Activated naive CD8-positive, alpha-beta T cell treated with anti-CD3 and anti-CD28 coated beads, Interleukin-2, amount 50 U/mL, for 24 hours (primary cell): Measurements from ENCODE around the gene OAS3.

Experiments used
- ATAC-seq: fragments of 150-1000 bp; cut with Tn5 transposase; one replicate; pipeline ENCODE4 v1.10.0; 2021
- DNase-seq: peaks from one replicate; pipeline ENCODE4 v3.0.0; 2021
- H3K27ac Mint-ChIP-seq: one replicate; pipeline ENCODE4 v1.8.0; 2021; ENCODE audit warnings: mild to moderate bottlenecking, mixed read lengths
- H3K27me3 Mint-ChIP-seq: one replicate; pipeline ENCODE4 v1.8.0; 2021; ENCODE audit warnings: mixed read lengths
- H3K36me3 Mint-ChIP-seq: one replicate; pipeline ENCODE4 v1.8.0; 2021; ENCODE audit warnings: low read depth, mixed read lengths
- H3K4me1 Mint-ChIP-seq: one replicate; pipeline ENCODE4 v1.8.0; 2021; ENCODE audit warnings: mixed read lengths
- H3K4me3 Mint-ChIP-seq: one replicate; pipeline ENCODE4 v1.8.0; 2021; ENCODE audit warnings: mild to moderate bottlenecking, moderate library complexity, mixed read lengths
- H3K9me3 Mint-ChIP-seq: one replicate; pipeline ENCODE4 v1.8.0; 2021; ENCODE audit warnings: mixed read lengths

Gene OAS3

DNA sequence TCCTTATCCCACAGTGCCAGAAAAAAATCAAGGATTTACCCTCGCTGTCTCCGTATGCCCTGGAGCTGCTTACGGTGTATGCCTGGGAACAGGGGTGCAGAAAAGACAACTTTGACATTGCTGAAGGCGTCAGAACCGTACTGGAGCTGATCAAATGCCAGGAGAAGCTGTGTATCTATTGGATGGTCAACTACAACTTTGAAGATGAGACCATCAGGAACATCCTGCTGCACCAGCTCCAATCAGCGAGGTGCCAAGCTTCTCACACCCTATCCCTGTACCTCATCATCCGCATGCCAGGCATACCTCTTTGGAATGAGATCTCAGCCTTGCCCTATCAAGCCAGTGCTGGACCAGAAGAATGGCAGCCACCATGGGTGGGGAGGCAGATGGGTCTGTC lies 59.2 kb downstream of the OAS3 start:
- no peaks in the 10 kb centered on the region for H3K9me3 Mint-ChIP-seq
- no peak overlapping the region for H3K27ac Mint-ChIP-seq
- DNase-seq (no peak), ATAC-seq (no peak)
- H3K27me3 Mint-ChIP-seq = no peaks in the 10 kb centered on the region
- H3K4me1 Mint-ChIP-seq = peaks cover 5% of the 10 kb centered on the region
- H3K4me3 Mint-ChIP-seq = no peak overlapping the region
- H3K36me3 Mint-ChIP-seq = peaks cover 77% of the 10 kb centered on the region

DNA sequence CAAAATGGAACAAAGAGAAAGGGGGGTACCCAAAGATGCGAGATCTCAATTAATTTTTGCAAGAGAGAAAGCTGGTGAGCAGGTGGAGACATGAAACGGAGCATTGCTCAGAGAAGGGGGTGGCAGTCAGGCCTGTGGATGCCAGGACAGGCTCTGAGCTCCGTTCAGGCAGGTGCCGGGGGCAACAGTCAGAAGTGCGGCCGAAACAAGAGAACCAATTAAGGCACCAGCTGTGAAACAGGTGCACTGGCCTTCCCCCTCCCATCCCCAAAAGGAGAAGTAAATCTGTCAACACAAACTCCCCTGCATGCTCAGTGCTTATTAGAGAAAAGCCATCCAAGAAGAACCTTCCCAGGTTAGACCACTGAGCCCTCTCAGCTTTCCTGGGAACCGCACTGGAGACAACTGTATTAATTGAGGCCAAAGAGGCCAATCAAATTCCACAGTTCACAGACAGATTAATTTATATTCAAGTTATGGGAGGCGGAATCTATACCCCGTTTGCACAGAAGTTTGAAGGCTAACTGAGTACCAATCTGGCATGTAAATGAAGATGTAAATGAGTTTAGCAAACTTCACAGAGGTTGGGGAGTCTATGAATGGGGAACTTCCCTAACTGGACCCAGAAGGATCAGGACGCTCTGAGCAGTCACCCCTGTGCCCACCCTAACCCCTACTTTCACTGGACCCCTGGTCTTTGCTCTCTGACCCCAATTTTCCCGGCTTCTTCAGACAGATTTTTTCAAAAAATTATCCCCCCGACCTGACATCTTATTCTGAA lies 60.9 kb downstream of the OAS3 start:
- no peaks in the 10 kb centered on the region for H3K9me3 Mint-ChIP-seq
- peaks cover 72% of the 10 kb centered on the region for H3K36me3 Mint-ChIP-seq
- H3K4me1 Mint-ChIP-seq = peaks cover 5% of the 10 kb centered on the region
- ATAC-seq = no peak
- H3K27ac Mint-ChIP-seq = no peak overlapping the region
- no peak overlapping the region for H3K4me3 Mint-ChIP-seq
- no peak for DNase-seq
- no peaks in the 10 kb centered on the region for H3K27me3 Mint-ChIP-seq

DNA sequence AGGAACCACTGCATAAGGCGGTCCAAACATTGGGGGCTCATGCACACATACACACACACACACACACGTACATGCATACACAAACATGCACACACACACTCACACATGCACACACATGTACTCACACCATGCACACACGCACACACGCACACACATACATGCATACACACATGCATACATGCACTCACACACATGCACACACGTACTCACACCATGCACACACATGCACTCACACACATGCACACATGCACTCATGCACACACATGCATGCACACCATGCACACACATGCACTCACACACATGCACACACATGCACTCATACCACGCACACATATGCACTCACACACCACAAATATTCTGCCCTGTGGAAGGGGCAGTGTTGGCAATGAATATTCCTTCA lies 62.2 kb downstream of the OAS3 start:
- no peak overlapping the region for H3K4me3 Mint-ChIP-seq
- no peak overlapping the region for H3K27ac Mint-ChIP-seq
- peaks cover 75% of the 10 kb centered on the region for H3K36me3 Mint-ChIP-seq
- no peak for ATAC-seq
- H3K4me1 Mint-ChIP-seq = peaks cover 5% of the 10 kb centered on the region
- DNase-seq = no peak
- H3K27me3 Mint-ChIP-seq = no peaks in the 10 kb centered on the region
- no peaks in the 10 kb centered on the region for H3K9me3 Mint-ChIP-seq

DNA sequence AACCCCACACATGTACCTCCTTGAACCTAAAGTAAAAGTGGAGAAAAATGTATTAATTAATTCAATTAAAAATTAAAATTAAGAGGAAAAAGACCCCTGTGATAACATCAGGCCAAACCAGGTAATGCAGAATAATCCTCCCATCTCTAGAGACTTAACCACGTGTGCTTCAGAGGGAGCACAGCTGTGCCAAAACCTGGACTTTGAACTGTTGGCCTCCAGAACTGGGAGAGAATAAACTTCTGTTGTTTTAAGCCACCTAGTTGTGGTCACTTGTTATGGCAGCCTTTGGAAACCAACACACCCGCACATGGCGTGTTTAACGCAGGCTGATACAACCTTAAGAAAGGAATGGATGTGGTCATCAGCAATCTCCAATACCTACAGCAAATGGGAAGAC lies 63.9 kb downstream of the OAS3 start:
- H3K36me3 Mint-ChIP-seq = peaks cover 72% of the 10 kb centered on the region
- ATAC-seq (no peak), DNase-seq (no peak)
- no peaks in the 10 kb centered on the region for H3K9me3 Mint-ChIP-seq
- H3K4me3 Mint-ChIP-seq = no peak overlapping the region
- no peaks in the 10 kb centered on the region for H3K27me3 Mint-ChIP-seq
- no peak overlapping the region for H3K27ac Mint-ChIP-seq
- H3K4me1 Mint-ChIP-seq = peaks cover 5% of the 10 kb centered on the region

DNA sequence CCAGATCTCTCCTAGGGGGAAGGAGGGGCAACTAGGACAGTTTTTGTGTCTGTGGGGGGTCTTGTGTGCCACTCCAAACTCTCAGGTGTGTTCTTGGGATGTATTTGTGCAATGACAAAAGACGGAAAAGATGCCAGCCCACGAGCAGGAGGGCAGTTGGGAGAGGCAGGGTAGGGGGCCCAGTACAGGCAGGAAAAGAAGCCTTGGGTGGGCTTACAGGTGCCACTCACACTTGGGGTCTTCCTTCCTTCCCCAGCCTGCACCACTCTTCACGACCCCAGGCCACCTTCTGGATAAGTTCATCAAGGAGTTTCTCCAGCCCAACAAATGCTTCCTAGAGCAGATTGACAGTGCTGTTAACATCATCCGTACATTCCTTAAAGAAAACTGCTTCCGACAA lies 64.4 kb downstream of the OAS3 start:
- ATAC-seq = no peak
- no peak for DNase-seq
- H3K36me3 Mint-ChIP-seq = peaks cover 71% of the 10 kb centered on the region
- H3K9me3 Mint-ChIP-seq = no peaks in the 10 kb centered on the region
- H3K27me3 Mint-ChIP-seq = no peaks in the 10 kb centered on the region
- H3K27ac Mint-ChIP-seq = no peak overlapping the region
- H3K4me1 Mint-ChIP-seq = peaks cover 5% of the 10 kb centered on the region
- no peak overlapping the region for H3K4me3 Mint-ChIP-seq

DNA sequence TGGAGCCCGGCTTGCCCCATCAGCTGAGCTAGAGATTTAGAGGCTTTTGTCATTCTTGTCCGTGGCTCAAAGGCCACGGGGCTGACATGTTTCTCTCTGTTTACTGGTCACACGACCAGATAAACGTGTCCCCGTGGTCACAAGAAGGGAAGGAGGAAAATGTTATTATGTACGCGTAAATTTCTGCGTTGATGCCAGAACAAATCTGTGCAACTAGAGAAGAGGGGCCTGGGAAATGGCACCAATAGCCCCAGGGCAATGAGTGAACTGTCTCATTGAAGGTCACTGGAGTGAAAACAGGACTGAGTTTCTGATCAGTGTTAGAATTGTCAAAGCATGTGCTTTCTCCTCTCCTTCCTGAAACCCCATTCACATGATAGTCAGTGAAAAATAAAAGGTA lies 65.4 kb downstream of the OAS3 start:
- Mint-ChIP-seq H3K36me3 (peaks cover 70% of the 10 kb centered on the region), H3K4me1 (peaks cover 5% of the 10 kb centered on the region), H3K4me3 (no peak overlapping the region), H3K9me3 (no peaks in the 10 kb centered on the region), H3K27me3 (no peaks in the 10 kb centered on the region), H3K27ac (no peak overlapping the region)
- ATAC-seq (no peak), DNase-seq (no peak)

DNA sequence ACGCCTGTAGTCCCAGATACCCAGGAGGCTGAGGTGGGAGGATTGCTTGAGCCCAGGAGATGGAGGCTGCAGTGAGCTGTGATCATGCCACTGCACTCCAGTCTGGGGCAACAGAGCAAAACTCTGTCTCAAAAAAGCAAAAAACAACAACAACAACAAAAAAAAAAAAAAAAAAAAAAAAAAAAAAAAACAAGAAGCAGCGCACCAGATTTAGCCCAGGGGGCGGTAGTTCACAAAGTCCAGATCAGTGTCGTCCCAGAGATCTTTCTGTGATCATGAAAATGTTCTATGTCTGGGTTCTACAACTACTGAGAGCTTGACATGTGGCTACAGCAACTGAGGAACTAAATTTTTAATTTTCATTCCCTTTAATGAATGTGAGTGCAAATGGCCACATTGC lies 67.5 kb downstream of the OAS3 start:
- H3K4me3 Mint-ChIP-seq = no peak overlapping the region
- no peak overlapping the region for H3K27ac Mint-ChIP-seq
- no peak for DNase-seq
- peaks cover 4% of the 10 kb centered on the region for H3K9me3 Mint-ChIP-seq
- no peak for ATAC-seq
- no peaks in the 10 kb centered on the region for H3K27me3 Mint-ChIP-seq
- peaks cover 70% of the 10 kb centered on the region for H3K36me3 Mint-ChIP-seq
- H3K4me1 Mint-ChIP-seq = no peaks in the 10 kb centered on the region

DNA sequence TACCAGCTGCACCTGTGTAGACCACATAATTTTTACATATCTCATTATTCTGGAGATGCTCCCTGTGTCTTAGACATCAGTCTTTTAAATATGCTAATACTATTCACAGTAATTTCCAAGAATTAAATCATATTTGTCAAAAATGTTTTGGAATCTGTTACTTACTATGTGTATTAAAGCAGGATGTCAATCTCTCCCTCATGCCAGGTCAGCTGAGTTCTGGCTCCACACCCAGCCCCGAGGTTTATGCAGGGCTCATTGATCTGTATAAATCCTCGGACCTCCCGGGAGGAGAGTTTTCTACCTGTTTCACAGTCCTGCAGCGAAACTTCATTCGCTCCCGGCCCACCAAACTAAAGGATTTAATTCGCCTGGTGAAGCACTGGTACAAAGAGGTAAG lies 67.9 kb downstream of the OAS3 start:
- H3K36me3 Mint-ChIP-seq = peaks cover 72% of the 10 kb centered on the region
- H3K4me3 Mint-ChIP-seq = no peak overlapping the region
- H3K27me3 Mint-ChIP-seq = no peaks in the 10 kb centered on the region

DNA sequence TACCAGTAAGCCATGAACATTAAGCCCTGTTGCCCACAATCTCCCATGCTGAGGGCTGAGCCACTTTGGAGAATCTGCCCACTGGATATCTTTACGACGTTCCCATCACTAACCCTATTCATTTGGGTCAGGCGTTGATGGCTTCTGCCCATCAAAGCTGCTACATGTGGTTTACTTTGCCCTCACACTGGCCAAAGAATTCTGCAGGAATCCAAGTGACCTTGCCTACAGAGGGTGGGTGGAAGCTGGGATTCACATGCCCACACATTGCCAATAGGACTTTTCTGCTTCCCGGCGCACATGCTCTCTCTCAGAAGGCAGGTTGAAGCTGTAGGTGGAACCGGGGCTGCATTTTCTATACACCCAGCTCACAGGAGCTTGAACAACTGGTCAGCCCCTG lies 68.4 kb downstream of the OAS3 start:
- no peak for DNase-seq

More for the DNA sequence above, 67.9 kb downstream of the OAS3 start:
- Mint-ChIP-seq H3K27ac (no peak overlapping the region), H3K4me1 (no peaks in the 10 kb centered on the region), H3K9me3 (peaks cover 8% of the 10 kb centered on the region)
- ATAC-seq = no peak
- DNase-seq = no peak

DNA sequence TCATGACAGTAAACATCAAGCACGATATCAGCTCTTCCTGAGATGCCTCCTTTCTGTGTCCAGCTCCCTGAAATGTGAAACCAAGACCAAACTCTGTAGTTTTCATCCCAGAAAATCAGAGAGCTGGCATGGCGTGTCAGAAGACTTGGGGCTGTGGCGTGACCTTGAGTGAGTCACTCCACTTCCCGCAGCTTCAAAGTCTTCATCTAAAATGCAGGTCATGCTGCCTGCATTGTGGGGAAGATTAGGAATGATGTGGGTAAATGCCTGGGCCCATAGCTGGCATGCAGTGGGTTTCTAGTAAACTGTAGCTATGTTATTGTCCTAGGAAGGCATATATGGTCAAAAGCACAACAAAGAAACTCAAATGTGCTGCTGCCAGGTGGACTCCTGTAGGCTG lies 68.9 kb downstream of the OAS3 start:
- Mint-ChIP-seq H3K27me3 (no peaks in the 10 kb centered on the region), H3K36me3 (peaks cover 78% of the 10 kb centered on the region), H3K9me3 (peaks cover 17% of the 10 kb centered on the region), H3K27ac (no peak overlapping the region), H3K4me3 (no peak overlapping the region), H3K4me1 (no peaks in the 10 kb centered on the region)
- DNase-seq (no peak), ATAC-seq (no peak)

More for the DNA sequence above, 68.4 kb downstream of the OAS3 start:
- no peak overlapping the region for H3K27ac Mint-ChIP-seq
- no peaks in the 10 kb centered on the region for H3K27me3 Mint-ChIP-seq
- no peak overlapping the region for H3K4me3 Mint-ChIP-seq
- ATAC-seq = no peak
- H3K4me1 Mint-ChIP-seq = no peaks in the 10 kb centered on the region
- peaks cover 74% of the 10 kb centered on the region for H3K36me3 Mint-ChIP-seq
- H3K9me3 Mint-ChIP-seq = peaks cover 12% of the 10 kb centered on the region

DNA sequence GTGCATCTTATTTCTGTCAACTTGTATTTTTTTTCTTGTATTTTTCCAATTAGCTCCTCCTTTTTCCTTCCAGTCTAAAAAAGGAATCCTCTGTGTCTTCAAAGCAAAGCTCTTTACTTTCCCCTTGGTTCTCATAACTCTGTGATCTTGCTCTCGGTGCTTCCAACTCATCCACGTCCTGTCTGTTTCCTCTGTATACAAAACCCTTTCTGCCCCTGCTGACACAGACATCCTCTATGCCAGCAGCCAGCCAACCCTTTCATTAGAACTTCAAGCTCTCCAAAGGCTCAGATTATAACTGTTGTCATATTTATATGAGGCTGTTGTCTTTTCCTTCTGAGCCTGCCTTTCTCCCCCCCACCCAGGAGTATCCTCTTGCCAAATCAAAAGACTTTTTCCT lies 72.4 kb downstream of the OAS3 start:
- no peak overlapping the region for H3K4me3 Mint-ChIP-seq
- no peak overlapping the region for H3K27ac Mint-ChIP-seq
- H3K36me3 Mint-ChIP-seq = peaks cover 64% of the 10 kb centered on the region
- H3K9me3 Mint-ChIP-seq = peaks cover 17% of the 10 kb centered on the region
- DNase-seq = no peak
- ATAC-seq = no peak
- no peaks in the 10 kb centered on the region for H3K4me1 Mint-ChIP-seq
- no peaks in the 10 kb centered on the region for H3K27me3 Mint-ChIP-seq

DNA sequence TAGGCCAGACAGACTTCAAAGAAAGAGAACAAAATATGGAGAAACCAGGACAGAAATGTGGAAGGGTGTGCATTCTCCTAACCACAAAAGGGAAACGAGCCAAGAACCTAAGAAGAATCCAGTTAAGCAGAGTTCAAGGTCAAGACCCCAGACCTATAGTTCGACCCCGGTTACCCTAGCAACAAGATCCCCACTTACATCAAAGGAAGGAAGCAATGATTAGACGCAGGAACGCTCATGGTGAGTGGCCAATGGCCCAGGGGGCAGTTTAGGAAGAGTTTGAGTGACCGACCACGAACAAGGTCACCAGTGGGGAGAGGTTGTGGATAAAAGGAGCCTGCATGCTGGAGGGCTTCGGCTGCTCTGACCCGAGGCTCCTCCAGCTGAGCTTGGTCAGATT lies 76.3 kb downstream of the OAS3 start:
- no peak overlapping the region for H3K4me3 Mint-ChIP-seq
- H3K9me3 Mint-ChIP-seq = peaks cover 17% of the 10 kb centered on the region
- no peak overlapping the region for H3K27ac Mint-ChIP-seq
- ATAC-seq (no peak), DNase-seq (no peak)
- no peaks in the 10 kb centered on the region for H3K4me1 Mint-ChIP-seq
- H3K27me3 Mint-ChIP-seq = no peaks in the 10 kb centered on the region
- peaks cover 30% of the 10 kb centered on the region for H3K36me3 Mint-ChIP-seq

DNA sequence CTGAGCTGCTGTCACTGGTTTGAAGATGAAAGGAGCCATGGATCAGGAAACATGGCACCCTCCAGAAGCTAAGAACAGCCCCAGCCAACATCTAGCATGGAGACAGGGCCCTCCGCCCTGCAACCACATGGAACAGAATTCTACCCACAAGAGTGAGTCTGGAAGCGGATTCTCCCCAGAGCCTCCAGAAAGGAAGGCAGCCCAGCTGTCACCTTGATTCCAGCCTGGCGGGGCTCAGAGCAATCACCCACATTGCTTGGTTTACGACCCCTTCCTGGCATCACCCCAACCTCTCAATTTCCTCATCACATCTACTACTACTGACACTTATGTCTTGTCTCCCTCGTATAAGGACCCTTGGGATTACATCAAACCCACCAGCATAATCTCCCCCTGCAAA lies 78.5 kb downstream of the OAS3 start:
- no peak for ATAC-seq
- DNase-seq = no peak
- no peaks in the 10 kb centered on the region for H3K27me3 Mint-ChIP-seq
- no peak overlapping the region for H3K27ac Mint-ChIP-seq
- H3K36me3 Mint-ChIP-seq = peaks cover 7% of the 10 kb centered on the region
- H3K9me3 Mint-ChIP-seq = peaks cover 4% of the 10 kb centered on the region
- no peaks in the 10 kb centered on the region for H3K4me1 Mint-ChIP-seq
- no peak overlapping the region for H3K4me3 Mint-ChIP-seq

DNA sequence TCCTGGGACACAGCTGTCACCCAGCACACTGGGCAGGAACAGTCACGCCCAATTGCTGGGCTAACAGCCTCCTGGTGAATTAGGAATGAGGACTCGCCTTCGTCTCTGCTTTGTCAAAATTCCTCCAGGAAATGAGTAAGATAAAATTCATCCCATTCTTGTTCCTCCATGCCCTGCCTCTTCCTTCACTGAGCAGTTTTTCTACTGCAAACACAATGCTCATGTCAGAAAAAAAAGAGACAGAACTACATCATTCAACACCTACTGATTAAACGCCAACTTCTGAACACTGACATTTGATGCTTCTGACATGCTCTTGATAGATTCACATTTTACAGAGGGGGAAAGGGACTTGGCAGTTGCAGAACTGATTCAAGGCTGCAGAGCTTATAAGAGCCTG lies 80.8 kb downstream of the OAS3 start:
- no peaks in the 10 kb centered on the region for H3K36me3 Mint-ChIP-seq
- no peaks in the 10 kb centered on the region for H3K9me3 Mint-ChIP-seq
- no peak overlapping the region for H3K4me3 Mint-ChIP-seq
- H3K4me1 Mint-ChIP-seq = peaks cover 16% of the 10 kb centered on the region
- H3K27ac Mint-ChIP-seq = no peak overlapping the region
- DNase-seq (no peak), ATAC-seq (no peak)
- H3K27me3 Mint-ChIP-seq = peaks cover 2% of the 10 kb centered on the region

DNA sequence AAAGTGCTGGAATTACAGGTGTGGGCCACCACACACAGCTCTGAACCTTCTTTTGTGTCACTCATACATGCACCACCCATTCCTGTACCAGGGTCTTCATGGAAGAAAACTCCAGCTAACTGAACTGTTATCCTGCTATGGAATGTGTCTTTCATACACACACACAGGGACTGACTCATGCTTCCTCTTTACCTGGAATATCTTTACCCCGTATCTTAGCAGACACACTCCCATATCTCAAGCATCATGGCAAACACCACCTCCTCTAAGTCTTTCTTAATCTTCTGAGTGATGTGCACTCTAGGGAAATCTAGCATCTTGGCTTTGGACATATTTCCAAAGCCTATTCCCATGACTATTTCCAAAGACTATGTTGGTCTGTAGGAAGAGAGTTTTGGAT lies 83.2 kb downstream of the OAS3 start:
- Mint-ChIP-seq H3K9me3 (no peaks in the 10 kb centered on the region), H3K4me1 (peaks cover 16% of the 10 kb centered on the region), H3K36me3 (no peaks in the 10 kb centered on the region), H3K27ac (no peak overlapping the region), H3K4me3 (no peak overlapping the region), H3K27me3 (peaks cover 2% of the 10 kb centered on the region)
- DNase-seq (no peak), ATAC-seq (no peak)
